Bladder microvascular endothelial cell (primary cell): ENCODE results near the gene LGALS8. TPM values are rescaled to one million over a fixed set of nuclear protein-coding genes. Genes with fewer than 3 reads are reported as not detected.

Experiments
- total RNA-seq: library from RNA; depleted of rRNA; stranded (reverse); fragments of >200 nt; gene quantifications from 2 replicates; pipeline ENCODE4 v1.2.3, GENCODE V29; 2014

The LGALS8 gene
- total RNA-seq, result 53.9 and 139 TPM in 2 replicates

DNA sequence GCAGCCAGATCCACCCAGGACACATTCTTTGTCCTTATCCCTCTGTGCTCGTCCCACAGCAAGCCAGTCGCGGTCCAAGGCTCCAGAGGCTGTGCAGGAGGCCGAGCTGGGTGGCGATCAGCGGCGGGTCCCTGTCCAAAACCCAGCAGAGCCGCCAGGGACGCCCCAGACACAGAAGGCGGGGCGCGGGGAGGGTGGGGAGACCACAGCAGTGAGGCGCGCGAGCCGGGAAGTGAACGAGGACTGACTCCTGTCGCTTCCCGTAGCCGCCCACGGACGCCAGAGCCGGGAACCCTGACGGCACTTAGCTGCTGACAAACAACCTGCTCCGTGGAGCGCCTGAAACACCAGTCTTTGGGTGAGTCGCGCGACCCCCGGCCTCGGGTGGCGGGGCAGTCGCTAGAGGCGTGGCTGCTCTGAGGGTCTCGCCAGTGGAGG lies at the start of gene LGALS8:
Gene LGALS8 (plus strand): TSS at position 279 of the 438 bp plus-strand sequence. CDS start 2,089 bp downstream, outside the sequence.

Other genes with a start within 250 kb of the LGALS8 start
- 2.4 and 3.9 TPM in 2 replicates for gene ERO1B, start 242.0 kb upstream of the LGALS8 start, total RNA-seq
- gene EDARADD, start 129.7 kb upstream of the LGALS8 start, total RNA-seq, result not detected in 2 replicates
- gene HEATR1, start 80.5 kb downstream of the LGALS8 start, total RNA-seq, result 15.4 and 40.3 TPM in 2 replicates
- gene ACTN2, start 162.5 kb downstream of the LGALS8 start, total RNA-seq, result 0.06 TPM in 1 of 2 replicates, not detected in the other